NCI-H1694 treated with DMSO at 0.1 percent for 48 hours (cell line): ENCODE results near the gene FAM149A.

Experiments used
- DNase-seq: peaks from one replicate; lab custom pipeline; 2025; lab: John Stamatoyannopoulos, UW

Gene FAM149A

GRCh38 chr4:186105647-186106321 lies 1.3 kb downstream of the FAM149A start:
- no peak for DNase-seq

GRCh38 chr4:186107947-186108346 lies 3.4 kb downstream of the FAM149A start:
- DNase-seq = no peak

- DNase-seq = no peak
Observed at GRCh38 chr4:186108391-186108790, 3.9 kb downstream of the FAM149A start.

- DNase-seq = no peak
Observed at GRCh38 chr4:186109245-186109644, 4.7 kb downstream of the FAM149A start.

GRCh38 chr4:186116697-186117096 lies 12.2 kb downstream of the FAM149A start:
- no peak for DNase-seq

- DNase-seq = no peak
Observed at GRCh38 chr4:186118582-186118981, 14.1 kb downstream of the FAM149A start.

- no peak for DNase-seq
Observed at GRCh38 chr4:186121057-186121456, 16.6 kb downstream of the FAM149A start.

- DNase-seq = no peak
Observed at GRCh38 chr4:186128842-186129241, 24.3 kb downstream of the FAM149A start.

- no peak for DNase-seq
Observed at GRCh38 chr4:186131935-186132334, 27.4 kb downstream of the FAM149A start.

- no peak for DNase-seq
Observed at GRCh38 chr4:186132577-186133242, 28.2 kb downstream of the FAM149A start.

- no peak for DNase-seq
Observed at GRCh38 chr4:186134257-186134656, 29.8 kb downstream of the FAM149A start.

GRCh38 chr4:186134861-186135260 lies 30.4 kb downstream of the FAM149A start:
- no peak for DNase-seq

- peak; percentile 6 for DNase-seq
Observed at GRCh38 chr4:186137196-186137794, 32.8 kb downstream of the FAM149A start.

- no peak for DNase-seq
Observed at GRCh38 chr4:186144198-186144945, 39.9 kb downstream of the FAM149A start.

- DNase-seq = no peak
Observed at GRCh38 chr4:186144946-186145569, 40.6 kb downstream of the FAM149A start.

- no peak for DNase-seq
Observed at GRCh38 chr4:186146458-186146857, 42.0 kb downstream of the FAM149A start.

GRCh38 chr4:186148336-186148975 lies 44.0 kb downstream of the FAM149A start:
- no peak for DNase-seq

GRCh38 chr4:186149872-186150271 lies 45.4 kb downstream of the FAM149A start:
- DNase-seq = no peak

GRCh38 chr4:186150926-186151325 lies 46.4 kb downstream of the FAM149A start:
- no peak for DNase-seq

- no peak for DNase-seq
Observed at GRCh38 chr4:186151499-186151898, 47.0 kb downstream of the FAM149A start.

- no peak for DNase-seq
Observed at GRCh38 chr4:186158021-186158813, 53.7 kb downstream of the FAM149A start.
